CD4-positive, alpha-beta T cell (primary cell): Measurements from ENCODE around the gene CCDC71L. TPM values are rescaled to one million over a fixed set of nuclear protein-coding genes. Genes with fewer than 3 reads are reported as not detected.

Source experiments
- ATAC-seq: fragments of 200-7000 bp; cut with Tn5 transposase; one replicate; pipeline ENCODE4 v1.10.0; 2022; ENCODE audit warnings: mild to moderate bottlenecking; ENCODE audit not compliant: poor library complexity
- CTCF ChIA-PET: fragments of 350-600 bp; sonication (Branson Sonifier 250); formaldehyde crosslinking; loops from one replicate; lab custom pipeline; 2021; ENCODE audit warnings: antibody characterized with exemption, inconsistent platforms; lab: Charles Lee
- POLR2A ChIA-PET: fragments of 350-600 bp; sonication (Branson Sonifier 250); formaldehyde crosslinking; loops from one replicate; lab custom pipeline; 2021; ENCODE audit warnings: antibody characterized with exemption, inconsistent platforms; lab: Charles Lee
- DNase-seq, 14 experiments: peaks; one replicate each; pipeline ENCODE4 v3.0.0-alpha.2; 2013 to 2020; ENCODE audit warnings: mixed read lengths in 2 of 14
- H3K27ac ChIP-seq, 2 donors: one replicate each; pipeline versions ENCODE4 v1.5.1 to v1.7.0; 2013; ENCODE audit warnings: low read length in 2 of 2, low read depth in 1 of 2, mild to moderate bottlenecking in 1 of 2
- H3K27me3 ChIP-seq, 2 experiments: 1 replicate in 1 of 2; 2 replicates in 1 of 2; pipeline versions ENCODE4 v1.6.1 to v1.7.0; 2013; ENCODE audit warnings: low read length in 2 of 2, control low read depth in 1 of 2, mild to moderate bottlenecking in 1 of 2, moderate library complexity in 1 of 2; ENCODE audit not compliant: insufficient read depth in 2 of 2, control insufficient read depth in 1 of 2
- H3K36me3 ChIP-seq: one replicate; pipeline ENCODE4 v1.6.1; 2013; ENCODE audit warnings: low read length, control low read depth; ENCODE audit not compliant: insufficient read depth
- H3K4me1 ChIP-seq: one replicate; pipeline ENCODE4 v1.6.1; 2013; ENCODE audit warnings: low read length, control low read depth; ENCODE audit not compliant: insufficient read depth
- H3K4me3 ChIP-seq: one replicate; pipeline ENCODE4 v1.5.1; 2013; ENCODE audit warnings: mild to moderate bottlenecking, low read length, moderate library complexity
- H3K9me3 ChIP-seq, 2 experiments: 1 replicate in 1 of 2; 2 replicates in 1 of 2; pipeline versions ENCODE4 v1.6.1 to v1.7.0; 2013; ENCODE audit warnings: low read length in 2 of 2, mild to moderate bottlenecking in 2 of 2, control low read depth in 1 of 2, moderate library complexity in 1 of 2; ENCODE audit not compliant: control insufficient read depth in 1 of 2, insufficient read depth in 1 of 2
- H3K27ac Mint-ChIP-seq: one replicate; pipeline ENCODE4 v1.8.0; 2020; ENCODE audit warnings: mixed read lengths
- H3K27me3 Mint-ChIP-seq: one replicate; pipeline ENCODE4 v1.8.0; 2021; ENCODE audit warnings: mixed read lengths
- H3K36me3 Mint-ChIP-seq: one replicate; pipeline ENCODE4 v1.8.0; 2021; ENCODE audit warnings: low read depth, mixed read lengths
- H3K4me1 Mint-ChIP-seq: one replicate; pipeline ENCODE4 v1.8.0; 2021; ENCODE audit warnings: low read depth, mixed read lengths
- H3K4me3 Mint-ChIP-seq: one replicate; pipeline ENCODE4 v1.8.0; 2020; ENCODE audit warnings: mild to moderate bottlenecking, mixed read lengths
- H3K9me3 Mint-ChIP-seq: one replicate; pipeline ENCODE4 v1.8.0; 2020; ENCODE audit warnings: mixed read lengths
- CTCF ChIP-seq: fragments of 200-600 bp; IDR thresholded peaks from one replicate; pipeline ENCODE4 v1.8.0; 2022; ENCODE audit warnings: antibody characterized with exemption, mild to moderate bottlenecking
- intact Hi-C, 2 experiments: fragments of 100-400 bp; cut with DNase I in 1 of 2; cut with micrococcal nuclease in 1 of 2; formaldehyde crosslinking; loops; one replicate each; pipeline versions ENCODE4 v1.15.1 to v1.9.0; 2023 to 2025; cut with DNase I, micrococcal nuclease
- total RNA-seq, 174 experiments: library from RNA in 2 of 174; stranded (reverse) in 2 of 174; gene quantifications; one replicate each; pipeline ENCODE4 v1.2.3 and lab custom pipeline; 2021 to 2026

CCDC71L gene
- total RNA-seq, 2 experiments from 2014 or later: 9.5 to 9.8 TPM

GRCh38 chr7:106652092-106652491, 8.9 kb downstream of the CCDC71L start:
- no peak overlapping the region for H3K27ac Mint-ChIP-seq
- POLR2A ChIA-PET: no interaction called here
- CTCF ChIA-PET: interaction anchor here (1.0 to 1.4 kb wide), 2 partner anchors 9 to 29 kb away, joined by 3 read pairs; no protein-coding TSS in a partner anchor
- peaks cover 1% of the 10 kb centered on the region for H3K4me1 Mint-ChIP-seq
- H3K27me3 Mint-ChIP-seq: peaks cover 4% of the 10 kb centered on the region
- H3K9me3 ChIP-seq: no peaks in the 10 kb centered on the region
- no peaks in the 10 kb centered on the region for H3K4me1 ChIP-seq
- no peak for TF ChIP-seq CTCF
- no peak overlapping the region for H3K4me3 Mint-ChIP-seq
- no peak overlapping the region for H3K27ac ChIP-seq
- DNase-seq (no peak), ATAC-seq (no peak)
- no peaks in the 10 kb centered on the region for H3K36me3 Mint-ChIP-seq
- intact Hi-C loops: no loop called here
- H3K27me3 ChIP-seq: no peaks in the 10 kb centered on the region
- H3K9me3 Mint-ChIP-seq: no peaks in the 10 kb centered on the region
- H3K36me3 ChIP-seq: no peaks in the 10 kb centered on the region
- H3K4me3 ChIP-seq: no peak overlapping the region

GRCh38 chr7:106646256-106646655, 14.7 kb downstream of the CCDC71L start:
- H3K27ac Mint-ChIP-seq: no peak overlapping the region
- DNase-seq: no peak
- ChIA-PET POLR2A (no interaction called here), CTCF (no interaction called here)
- Histone ChIP-seq H3K36me3 (no peaks in the 10 kb centered on the region), H3K4me3 (no peak overlapping the region), H3K4me1 (no peaks in the 10 kb centered on the region), H3K9me3 (no peaks in the 10 kb centered on the region), H3K27me3 (no peaks in the 10 kb centered on the region), H3K27ac (no peak overlapping the region)
- no peak overlapping the region for H3K4me3 Mint-ChIP-seq
- ATAC-seq: no peak
- H3K27me3 Mint-ChIP-seq: peaks cover 5% of the 10 kb centered on the region
- TF ChIP-seq CTCF: no peak
- no peaks in the 10 kb centered on the region for H3K4me1 Mint-ChIP-seq
- H3K36me3 Mint-ChIP-seq: no peaks in the 10 kb centered on the region
- intact Hi-C loops: no loop called here
- H3K9me3 Mint-ChIP-seq: no peaks in the 10 kb centered on the region

GRCh38 chr7:106644999-106645398, 16.0 kb downstream of the CCDC71L start:
- no peaks in the 10 kb centered on the region for H3K36me3 Mint-ChIP-seq
- no peaks in the 10 kb centered on the region for H3K4me1 Mint-ChIP-seq
- Histone ChIP-seq H3K9me3 (no peaks in the 10 kb centered on the region), H3K27me3 (no peaks in the 10 kb centered on the region), H3K36me3 (no peaks in the 10 kb centered on the region), H3K4me3 (no peak overlapping the region), H3K27ac (no peak overlapping the region), H3K4me1 (no peaks in the 10 kb centered on the region)
- TF ChIP-seq CTCF: no peak
- ChIA-PET CTCF (interaction anchor here (0.7 kb wide), 1 partner anchor 15 kb away, joined by 3 read pairs; no protein-coding TSS in a partner anchor), POLR2A (interaction anchor here (0.6 kb wide), 1 partner anchor 140 kb away, joined by 3 read pairs; no protein-coding TSS in a partner anchor)
- H3K27me3 Mint-ChIP-seq: peaks cover 5% of the 10 kb centered on the region
- DNase-seq: peak in 1 of 14 experiments; percentile 11
- no peak for ATAC-seq
- H3K27ac Mint-ChIP-seq: no peak overlapping the region
- no peaks in the 10 kb centered on the region for H3K9me3 Mint-ChIP-seq
- intact Hi-C loops: no loop called here
- H3K4me3 Mint-ChIP-seq: no peak overlapping the region
